Activated CD4-positive, alpha-beta T cell treated with anti-CD3 and anti-CD28 coated beads for 36 hours (primary cell): ENCODE results near the gene ATG13. TPM values are rescaled to one million over a fixed set of nuclear protein-coding genes. Genes with fewer than 3 reads are reported as not detected.
A peak's percentile ranks its signal among the peaks of the same experiment; 100 is the strongest.

ENCODE experiments used
- ATAC-seq: fragments of 200-7000 bp; cut with Tn5 transposase; one replicate; pipeline ENCODE4 v1.10.0; 2021; ENCODE audit warnings: mild to moderate bottlenecking, moderate library complexity
- CTCF ChIA-PET: fragments of 350-600 bp; sonication (Branson Sonifier 250); formaldehyde crosslinking; loops from one replicate; lab custom pipeline; 2021; ENCODE audit warnings: antibody characterized with exemption; lab: Charles Lee
- POLR2A ChIA-PET: fragments of 350-600 bp; sonication (Branson Sonifier 250); formaldehyde crosslinking; loops from one replicate; lab custom pipeline; 2021; ENCODE audit warnings: antibody characterized with exemption, inconsistent platforms; lab: Charles Lee
- DNase-seq: peaks from one replicate; pipeline ENCODE4 v3.0.0-alpha.2; 2020
- H3K27ac Mint-ChIP-seq: one replicate; pipeline ENCODE4 v1.8.0; 2021; ENCODE audit warnings: mixed read lengths
- H3K27me3 Mint-ChIP-seq: one replicate; pipeline ENCODE4 v1.8.0; 2021; ENCODE audit warnings: mixed read lengths
- H3K36me3 Mint-ChIP-seq: one replicate; pipeline ENCODE4 v1.8.0; 2021; ENCODE audit warnings: low read depth, mixed read lengths
- H3K4me1 Mint-ChIP-seq: one replicate; pipeline ENCODE4 v1.8.0; 2021; ENCODE audit warnings: mixed read lengths
- H3K4me3 Mint-ChIP-seq: one replicate; pipeline ENCODE4 v1.8.0; 2021; ENCODE audit warnings: mild to moderate bottlenecking, moderate library complexity, mixed read lengths
- H3K9me3 Mint-ChIP-seq: one replicate; pipeline ENCODE4 v1.8.0; 2021; ENCODE audit warnings: low read depth, mixed read lengths
- intact Hi-C, 2 experiments: fragments of 100-400 bp; cut with DNase I in 1 of 2; cut with micrococcal nuclease in 1 of 2; formaldehyde crosslinking; loops; one replicate each; pipeline versions ENCODE4 v1.14.2 to v1.15.1; 2022 to 2024; cut with DNase I, micrococcal nuclease
- total RNA-seq, 2 experiments: library from RNA; stranded (reverse); gene quantifications; one replicate each; pipeline ENCODE4 v1.2.3, GENCODE V29; 2021

The ATG13 gene
- total RNA-seq, 2 experiments from 2014 or later: 39.4 to 56.4 TPM

- DNase-seq: no peak
- ChIA-PET CTCF (interaction anchor here (1.1 kb wide), 1 partner anchor 13 kb away, joined by 5 read pairs; no protein-coding TSS in a partner anchor), POLR2A (no interaction called here)
- Mint-ChIP-seq H3K4me1 (peaks cover 5% of the 10 kb centered on the region), H3K9me3 (no peaks in the 10 kb centered on the region), H3K27me3 (no peaks in the 10 kb centered on the region), H3K27ac (no peak overlapping the region), H3K4me3 (no peak overlapping the region), H3K36me3 (no peaks in the 10 kb centered on the region)
- peak; percentile 30 for ATAC-seq
- intact Hi-C loops: no loop called here
Observed at GRCh38 chr11:46718155-46719019, 101.0 kb downstream of the ATG13 start.

DNA sequence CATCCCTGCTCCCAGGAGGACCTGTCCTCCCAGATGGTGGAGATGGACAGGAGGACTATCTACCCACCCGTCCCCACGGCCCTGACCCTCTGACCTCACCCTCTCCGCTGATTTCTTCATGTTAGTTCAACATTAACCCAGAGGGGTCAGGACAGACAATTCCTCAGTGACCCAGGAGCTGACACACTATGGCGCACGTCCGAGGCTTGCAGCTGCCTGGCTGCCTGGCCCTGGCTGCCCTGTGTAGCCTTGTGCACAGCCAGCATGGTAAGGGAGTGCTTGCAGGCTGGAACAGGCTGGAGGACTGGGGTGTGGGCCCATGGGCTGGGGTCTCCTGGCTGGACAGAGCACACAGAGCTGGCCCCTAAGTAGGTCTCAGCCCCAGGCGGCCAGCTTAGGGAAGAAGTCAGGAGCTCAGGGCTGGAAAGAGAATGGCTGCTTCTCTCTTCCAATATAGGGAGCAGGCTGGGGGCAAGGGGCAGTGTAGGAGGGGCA lies 101.7 kb downstream of the ATG13 start, which contains the start of gene F2:
Gene F2, plus strand, starts transcription at position 166 of the 495 bp plus-strand sequence. Its CDS starts 23 bp downstream, at position 189.
- POLR2A ChIA-PET: no interaction called here
- intact Hi-C loops: no loop called here
- ATAC-seq (no peak), DNase-seq (no peak)
- CTCF ChIA-PET: no interaction called here
- Mint-ChIP-seq H3K36me3 (no peaks in the 10 kb centered on the region), H3K4me3 (no peak within 1 kb of the TSS), H3K27ac (no peak within 1 kb of the TSS), H3K4me1 (peaks cover 5% of the 10 kb centered on the region), H3K9me3 (no peaks in the 10 kb centered on the region), H3K27me3 (no peaks in the 10 kb centered on the region)

GRCh38 chr11:46719543-46720218 lies 102.3 kb downstream of the ATG13 start:
- intact Hi-C loops: no loop called here
- no peak overlapping the region for H3K4me3 Mint-ChIP-seq
- H3K4me1 Mint-ChIP-seq: peaks cover 5% of the 10 kb centered on the region
- no peaks in the 10 kb centered on the region for H3K36me3 Mint-ChIP-seq
- no peak overlapping the region for H3K27ac Mint-ChIP-seq
- ChIA-PET CTCF (interaction anchor here (0.6 kb wide), 1 partner anchor 424 kb away, joined by 3 read pairs; no protein-coding TSS in a partner anchor), POLR2A (no interaction called here)
- no peaks in the 10 kb centered on the region for H3K27me3 Mint-ChIP-seq
- DNase-seq: no peak
- no peak for ATAC-seq
- no peaks in the 10 kb centered on the region for H3K9me3 Mint-ChIP-seq

DNA sequence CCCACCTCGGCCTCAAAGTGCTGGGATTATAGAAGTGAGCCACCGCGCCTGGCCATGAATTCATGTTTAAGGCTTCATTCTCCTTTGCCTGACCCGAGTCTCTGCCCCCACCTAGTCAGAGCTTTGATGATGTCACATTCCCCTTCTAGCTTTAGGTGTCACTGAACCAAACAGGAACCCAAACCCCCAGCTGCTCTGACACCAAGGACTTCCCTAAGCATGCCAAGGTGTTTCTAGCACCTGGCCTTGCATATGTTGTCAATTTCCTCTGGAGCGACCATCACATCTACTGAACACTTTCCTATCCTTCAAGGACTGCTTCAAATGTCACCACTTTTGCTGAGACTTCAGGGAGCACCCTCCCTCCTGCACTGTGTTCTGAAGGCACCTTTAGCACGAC lies 103.9 kb downstream of the ATG13 start:
- H3K4me1 Mint-ChIP-seq: peaks cover 5% of the 10 kb centered on the region
- ATAC-seq (no peak), DNase-seq (no peak)
- H3K27me3 Mint-ChIP-seq: no peaks in the 10 kb centered on the region
- ChIA-PET CTCF (no interaction called here), POLR2A (no interaction called here)
- no peak overlapping the region for H3K27ac Mint-ChIP-seq
- H3K36me3 Mint-ChIP-seq: no peaks in the 10 kb centered on the region
- no peaks in the 10 kb centered on the region for H3K9me3 Mint-ChIP-seq
- no peak overlapping the region for H3K4me3 Mint-ChIP-seq
- intact Hi-C loops: no loop called here

DNA sequence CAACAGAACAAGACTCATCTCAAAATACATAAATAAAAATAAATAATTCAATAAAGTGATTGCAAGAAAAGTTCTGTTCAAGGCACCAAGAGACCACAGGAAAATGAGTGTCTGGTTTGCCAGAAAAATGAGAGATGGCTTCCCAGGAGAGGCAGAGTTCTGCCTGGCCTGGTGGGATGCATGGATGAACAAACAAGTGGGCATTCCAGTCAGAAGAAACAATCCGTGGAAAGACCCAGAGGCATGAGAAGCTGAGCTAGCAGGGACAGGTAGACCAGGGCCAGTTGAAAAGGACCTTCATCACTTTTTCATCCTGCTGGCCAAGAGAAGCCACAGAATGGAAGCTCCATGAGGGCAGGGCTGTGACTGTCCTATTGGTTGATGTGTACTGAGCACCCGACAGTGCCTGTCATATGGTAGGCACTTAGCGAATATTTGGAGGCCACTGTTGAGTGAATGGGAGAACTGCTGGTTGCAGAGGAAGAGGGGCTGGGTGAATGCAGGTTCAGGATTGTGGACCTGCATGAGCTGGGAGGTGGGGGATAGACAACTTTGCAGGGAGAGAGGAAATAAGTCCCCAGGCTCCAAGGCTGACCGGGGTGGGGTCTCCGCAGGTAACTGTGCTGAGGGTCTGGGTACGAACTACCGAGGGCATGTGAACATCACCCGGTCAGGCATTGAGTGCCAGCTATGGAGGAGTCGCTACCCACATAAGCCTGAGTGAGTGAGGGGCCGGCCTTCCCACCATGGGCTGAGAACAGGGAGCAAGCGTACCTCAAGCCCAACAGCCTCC lies 105.4 kb downstream of the ATG13 start:
- H3K4me1 Mint-ChIP-seq: peaks cover 5% of the 10 kb centered on the region
- H3K36me3 Mint-ChIP-seq: no peaks in the 10 kb centered on the region
- CTCF ChIA-PET: no interaction called here

GRCh38 chr11:46723359-46723680 lies 106.0 kb downstream of the ATG13 start:
- Mint-ChIP-seq H3K27ac (no peak overlapping the region), H3K9me3 (no peaks in the 10 kb centered on the region), H3K36me3 (no peaks in the 10 kb centered on the region), H3K4me3 (no peak overlapping the region), H3K4me1 (peaks cover 2% of the 10 kb centered on the region), H3K27me3 (no peaks in the 10 kb centered on the region)
- no peak for DNase-seq
- CTCF ChIA-PET: no interaction called here
- POLR2A ChIA-PET: no interaction called here
- ATAC-seq: no peak
- intact Hi-C loops: no loop called here

More for the DNA sequence above, 105.4 kb downstream of the ATG13 start:
- POLR2A ChIA-PET: no interaction called here
- ATAC-seq (no peak), DNase-seq (no peak)
- no peaks in the 10 kb centered on the region for H3K27me3 Mint-ChIP-seq
- H3K4me3 Mint-ChIP-seq: no peak overlapping the region
- intact Hi-C loops: no loop called here
- no peaks in the 10 kb centered on the region for H3K9me3 Mint-ChIP-seq
- no peak overlapping the region for H3K27ac Mint-ChIP-seq

DNA sequence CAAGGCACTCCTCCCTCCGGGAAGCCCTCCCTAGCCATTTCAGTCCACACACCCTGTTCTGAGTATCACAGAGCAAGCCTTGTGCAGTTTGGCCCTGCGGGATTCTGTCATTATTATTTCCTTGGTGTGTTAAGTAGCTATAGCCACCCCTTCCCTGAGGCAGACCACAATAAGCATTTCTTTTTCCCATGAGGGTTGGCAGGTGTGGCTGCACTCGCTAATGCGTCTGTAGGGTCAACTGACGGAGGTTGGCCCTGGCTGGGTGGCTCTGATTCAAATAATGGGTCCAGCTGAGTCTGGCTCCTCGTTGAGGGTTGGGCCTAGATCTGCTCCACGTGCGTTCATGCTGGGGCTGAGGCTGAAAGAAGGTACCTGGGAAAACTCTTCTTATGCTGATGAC lies 106.7 kb downstream of the ATG13 start:
- no peak for DNase-seq
- no peaks in the 10 kb centered on the region for H3K27me3 Mint-ChIP-seq
- ChIA-PET CTCF (no interaction called here), POLR2A (no interaction called here)
- no peaks in the 10 kb centered on the region for H3K4me1 Mint-ChIP-seq
- H3K9me3 Mint-ChIP-seq: no peaks in the 10 kb centered on the region
- ATAC-seq: no peak
- no peak overlapping the region for H3K4me3 Mint-ChIP-seq
- H3K27ac Mint-ChIP-seq: no peak overlapping the region
- no peaks in the 10 kb centered on the region for H3K36me3 Mint-ChIP-seq
- intact Hi-C loops: no loop called here

Other genes starting within 250 kb of the ATG13 start
- gene MDK, start 235.9 kb upstream of the ATG13 start, total RNA-seq: 1 to 10 TPM; 3.0 to 6.7 TPM
- gene CHRM4, start 225.8 kb upstream of the ATG13 start, total RNA-seq: under 1 TPM in 1 of 2 experiments, not detected in 1; 0.19 TPM
- gene AMBRA1, start 23.5 kb upstream of the ATG13 start, total RNA-seq: 10 to 100 TPM; 24.8 to 26.4 TPM
- gene HARBI1, start 326 bp upstream of the ATG13 start, total RNA-seq: 1 to 10 TPM; 2.3 to 2.7 TPM
- 10 to 100 TPM; 40.2 to 50.0 TPM for gene ARHGAP1, start 83.1 kb downstream of the ATG13 start, total RNA-seq
- gene ZNF408, start 83.5 kb downstream of the ATG13 start, total RNA-seq: 1 to 10 TPM; 8.8 to 9.0 TPM
- gene F2, start 101.7 kb downstream of the ATG13 start, total RNA-seq: not detected
- gene CKAP5, start 228.7 kb downstream of the ATG13 start, total RNA-seq: 100 to 1,000 TPM; 166 to 183 TPM